Epithelial cell of esophagus (primary cell): ENCODE data around the gene HTRA3.

Experiments used
- DNase-seq: peaks from one replicate; pipeline ENCODE4 v3.0.0; 2010; ENCODE audit warnings: low read depth
- H3K4me3 ChIP-seq: 2 replicates; pipeline ENCODE4 v1.5.1; 2011; ENCODE audit warnings: mild to moderate bottlenecking, low read length, control low read depth
- CTCF ChIP-seq: IDR thresholded peaks from 2 replicates; pipeline ENCODE4 v1.5.1; 2011; ENCODE audit warnings: low read depth, mild to moderate bottlenecking, low read length, control low read depth, inconsistent platforms; ENCODE audit not compliant: insufficient read depth; ENCODE audit errors: missing control alignments

Gene HTRA3

GRCh38 chr4:8270418-8270771 is 841 bp downstream of the HTRA3 start:
- no peak for DNase-seq

DNA sequence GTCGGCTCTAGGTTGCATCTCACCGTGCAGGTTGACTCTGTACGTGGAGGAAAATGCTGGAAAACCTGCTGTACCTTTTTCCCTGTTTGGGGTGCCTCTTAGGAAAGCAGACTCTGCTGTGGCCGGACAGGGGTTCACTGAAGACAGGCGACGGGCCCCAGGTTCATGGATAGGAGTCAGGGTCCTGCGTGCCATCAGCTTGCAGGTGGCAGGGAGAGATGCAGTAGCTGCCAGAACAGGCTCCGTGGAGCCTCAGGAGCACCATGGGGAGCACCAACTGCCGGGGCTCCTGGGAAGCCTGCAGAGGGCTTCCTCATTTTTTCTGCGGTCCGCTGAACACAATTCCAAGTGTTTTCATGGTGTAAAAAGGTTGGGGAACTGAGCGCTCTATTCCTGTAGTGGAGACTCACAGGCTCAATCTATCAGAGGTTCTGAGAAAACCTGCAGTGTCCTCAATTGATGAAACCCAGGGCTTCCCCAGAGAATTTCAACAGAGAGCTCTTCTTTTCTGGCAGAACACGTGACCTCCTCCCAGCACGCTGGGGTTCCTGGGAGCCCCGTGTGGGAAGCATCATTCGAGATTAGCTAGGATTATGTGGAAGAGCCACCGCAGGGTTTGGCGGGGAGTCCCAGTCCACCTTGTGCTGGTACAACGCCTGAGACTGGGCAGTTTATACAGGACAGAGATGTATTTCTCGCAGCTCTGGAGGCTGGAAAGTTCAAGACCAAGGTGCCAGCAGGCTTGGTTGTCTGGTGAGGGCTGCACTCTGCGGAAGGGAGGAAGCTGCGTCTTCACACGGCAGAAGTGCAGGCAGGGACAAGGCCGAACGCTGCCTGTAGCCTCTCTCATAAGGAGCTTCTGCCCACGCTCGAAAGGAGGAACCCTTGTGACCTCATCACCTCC is 1.6 kb downstream of the HTRA3 start:
- no peak for TF ChIP-seq CTCF
- DNase-seq, result no peak
- no peak overlapping the region for H3K4me3 ChIP-seq

More at GRCh38 chr4:8270418-8270771, 841 bp downstream of the HTRA3 start:
- no peak overlapping the region for H3K4me3 ChIP-seq
- no peak for TF ChIP-seq CTCF

- no peak for TF ChIP-seq CTCF
- no peak for DNase-seq
- H3K4me3 ChIP-seq, result no peak overlapping the region
Measured at GRCh38 chr4:8271821-8272220, 2.3 kb downstream of the HTRA3 start.

DNA sequence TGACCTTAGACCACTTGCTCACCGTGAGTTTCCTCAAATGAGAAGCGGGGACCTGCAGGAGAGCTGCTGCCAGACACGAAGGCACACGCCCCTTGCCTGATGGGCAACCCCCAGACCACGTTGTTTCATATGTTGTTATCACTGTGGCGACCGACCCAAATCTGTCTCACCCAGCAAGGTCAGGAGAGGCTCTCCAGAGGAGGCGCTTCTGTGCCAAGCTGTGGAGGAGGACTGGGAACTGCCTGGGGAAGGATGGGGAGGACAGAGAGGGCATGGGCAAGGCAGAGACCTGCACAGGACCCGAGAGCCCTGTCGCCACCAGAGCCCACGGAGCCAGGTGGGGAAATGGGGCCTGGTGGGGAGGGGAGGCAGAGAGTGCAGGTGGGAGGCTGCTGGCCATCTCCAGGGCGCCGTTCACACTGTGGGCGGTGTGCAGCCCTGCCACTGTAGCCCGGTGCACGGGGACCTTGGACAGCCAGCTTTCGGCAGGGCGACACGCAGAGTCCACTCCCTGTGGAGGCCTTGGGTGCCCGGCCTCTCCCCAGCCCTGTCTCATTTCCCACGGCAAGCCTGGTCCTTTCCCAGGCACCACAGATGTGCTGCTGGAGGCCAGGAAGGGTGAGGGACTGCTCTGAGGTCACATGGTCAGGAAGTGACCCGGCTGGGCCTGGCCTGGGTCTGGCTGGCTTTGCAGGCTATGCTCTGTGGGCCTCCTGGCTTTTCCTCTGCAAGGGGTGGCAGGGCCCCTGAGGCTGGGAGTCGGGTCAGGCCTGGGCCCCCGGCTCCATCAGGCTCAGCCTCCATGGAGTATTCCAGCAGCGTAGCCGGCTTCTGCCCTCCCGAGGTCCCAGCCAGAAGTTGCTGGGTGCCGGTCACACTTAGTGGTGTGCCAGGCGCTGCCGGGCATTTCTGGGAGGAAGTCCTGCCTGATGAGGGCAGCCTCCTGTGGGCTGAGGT is 3.2 kb downstream of the HTRA3 start:
- DNase-seq, result no peak
- no peak overlapping the region for H3K4me3 ChIP-seq
- TF ChIP-seq CTCF, result no peak

- H3K4me3 ChIP-seq, result no peak overlapping the region
- DNase-seq, result no peak
- TF ChIP-seq CTCF, result no peak
Measured at GRCh38 chr4:8273450-8273849, 3.9 kb downstream of the HTRA3 start.

- no peak overlapping the region for H3K4me3 ChIP-seq
- no peak for DNase-seq
Measured at GRCh38 chr4:8274066-8274652, 4.6 kb downstream of the HTRA3 start.

More at GRCh38 chr4:8274066-8274652, 4.6 kb downstream of the HTRA3 start:
- no peak for TF ChIP-seq CTCF
